ENCODE measurements around the gene OCA2.

GRCh38 chr15:27935328-27935727, 163.8 kb downstream of the OCA2 start:
- TF ChIP-seq POLR2AphosphoS5 (IDR thresholded peaks at IDR 0.05) = no peak
- no peak for TF ChIP-seq CTCF (IDR thresholded peaks at IDR 0.05 in 8 of 11, conservative IDR thresholded peaks at IDR 0.05 in 3 of 11)
- TF ChIP-seq POLR2A (IDR thresholded peaks at IDR 0.05) = no peak
